IPS-18c (cell line): ENCODE data around the gene C17orf107.
"Not testable (repeated sequence)": the region's sequence is repeated elsewhere in the genome, so short reads cannot be mapped to it uniquely, and the experiment has no call there.

Experiments used
- H3K4me3 ChIP-seq: 2 replicates; pipeline ENCODE4 v1.7.0; 2013; ENCODE audit warnings: low read depth, mild to moderate bottlenecking, low read length, moderate library complexity; ENCODE audit not compliant: insufficient read depth
- H3K9me3 ChIP-seq: one replicate; pipeline ENCODE4 v1.6.1; 2013; ENCODE audit warnings: mild to moderate bottlenecking, low read length, moderate library complexity; ENCODE audit not compliant: control insufficient read depth, insufficient read depth

C17orf107 gene

DNA sequence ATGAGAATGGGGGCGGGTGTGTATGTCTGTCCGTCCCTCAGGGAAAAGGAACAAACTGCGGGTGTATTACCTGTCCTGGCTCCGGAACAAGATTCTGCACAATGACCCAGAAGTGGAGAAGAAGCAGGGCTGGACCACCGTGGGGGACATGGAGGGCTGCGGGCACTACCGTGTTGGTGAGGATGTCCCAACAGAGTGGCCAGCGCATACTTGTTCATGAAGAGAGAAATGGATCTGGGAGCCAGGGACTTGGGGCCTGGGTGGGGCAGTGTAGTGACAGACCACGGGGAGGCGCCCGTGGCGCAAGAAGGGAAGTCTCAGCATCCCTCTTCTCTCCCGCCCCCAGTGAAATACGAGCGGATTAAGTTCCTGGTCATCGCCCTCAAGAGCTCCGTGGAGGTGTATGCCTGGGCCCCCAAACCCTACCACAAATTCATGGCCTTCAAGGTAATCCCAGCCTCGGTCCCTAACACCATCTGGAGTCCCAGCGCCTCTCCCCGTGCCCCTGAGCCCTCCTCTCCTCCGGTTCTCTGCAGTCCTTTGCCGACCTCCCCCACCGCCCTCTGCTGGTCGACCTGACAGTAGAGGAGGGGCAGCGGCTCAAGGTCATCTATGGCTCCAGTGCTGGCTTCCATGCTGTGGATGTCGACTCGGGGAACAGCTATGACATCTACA, 3.5 kb upstream of the C17orf107 start:
- no peaks in the 10 kb centered on the region for H3K9me3 ChIP-seq
- no peak overlapping the region for H3K4me3 ChIP-seq

DNA sequence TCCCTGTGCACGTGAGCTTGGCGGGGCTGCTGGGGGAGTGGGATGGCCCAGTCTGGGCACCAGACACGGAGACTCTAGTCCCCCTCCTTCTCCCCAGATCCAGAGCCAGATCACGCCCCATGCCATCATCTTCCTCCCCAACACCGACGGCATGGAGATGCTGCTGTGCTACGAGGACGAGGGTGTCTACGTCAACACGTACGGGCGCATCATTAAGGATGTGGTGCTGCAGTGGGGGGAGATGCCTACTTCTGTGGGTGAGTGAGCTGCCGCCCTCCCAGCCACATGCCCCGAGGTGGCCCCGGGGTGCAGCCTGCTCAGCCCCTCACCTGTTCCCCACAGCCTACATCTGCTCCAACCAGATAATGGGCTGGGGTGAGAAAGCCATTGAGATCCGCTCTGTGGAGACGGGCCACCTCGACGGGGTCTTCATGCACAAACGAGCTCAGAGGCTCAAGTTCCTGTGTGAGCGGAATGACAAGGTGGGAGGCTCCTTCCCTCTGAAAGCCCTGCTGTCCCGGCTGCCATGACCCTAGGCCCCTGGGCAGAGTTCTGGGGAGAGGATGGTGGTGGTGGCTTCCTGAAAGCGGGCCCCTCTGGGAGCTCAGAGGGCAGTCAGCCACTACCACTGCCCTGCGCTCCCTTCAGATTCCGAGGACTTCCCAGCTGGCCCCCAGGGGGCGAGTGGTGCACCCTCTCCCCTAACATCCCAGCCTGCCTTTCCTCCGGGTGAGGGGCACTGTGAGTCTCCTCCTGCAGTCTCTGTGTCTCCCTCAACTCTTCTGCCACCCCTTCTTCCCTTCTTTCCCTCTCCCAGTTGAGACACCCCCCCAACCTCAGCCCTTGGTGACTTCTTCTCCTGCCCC, 2.8 kb upstream of the C17orf107 start:
- no peaks in the 10 kb centered on the region for H3K9me3 ChIP-seq
- H3K4me3 ChIP-seq = no peak overlapping the region

DNA sequence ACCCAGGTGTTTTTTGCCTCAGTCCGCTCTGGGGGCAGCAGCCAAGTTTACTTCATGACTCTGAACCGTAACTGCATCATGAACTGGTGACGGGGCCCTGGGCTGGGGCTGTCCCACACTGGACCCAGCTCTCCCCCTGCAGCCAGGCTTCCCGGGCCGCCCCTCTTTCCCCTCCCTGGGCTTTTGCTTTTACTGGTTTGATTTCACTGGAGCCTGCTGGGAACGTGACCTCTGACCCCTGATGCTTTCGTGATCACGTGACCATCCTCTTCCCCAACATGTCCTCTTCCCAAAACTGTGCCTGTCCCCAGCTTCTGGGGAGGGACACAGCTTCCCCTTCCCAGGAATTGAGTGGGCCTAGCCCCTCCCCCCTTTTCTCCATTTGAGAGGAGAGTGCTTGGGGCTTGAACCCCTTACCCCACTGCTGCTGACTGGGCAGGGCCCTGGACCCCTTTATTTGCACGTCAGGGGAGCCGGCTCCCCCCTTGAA, 2.1 kb upstream of the C17orf107 start:
- Histone ChIP-seq H3K9me3 (no peaks in the 10 kb centered on the region), H3K4me3 (no peak overlapping the region)

DNA sequence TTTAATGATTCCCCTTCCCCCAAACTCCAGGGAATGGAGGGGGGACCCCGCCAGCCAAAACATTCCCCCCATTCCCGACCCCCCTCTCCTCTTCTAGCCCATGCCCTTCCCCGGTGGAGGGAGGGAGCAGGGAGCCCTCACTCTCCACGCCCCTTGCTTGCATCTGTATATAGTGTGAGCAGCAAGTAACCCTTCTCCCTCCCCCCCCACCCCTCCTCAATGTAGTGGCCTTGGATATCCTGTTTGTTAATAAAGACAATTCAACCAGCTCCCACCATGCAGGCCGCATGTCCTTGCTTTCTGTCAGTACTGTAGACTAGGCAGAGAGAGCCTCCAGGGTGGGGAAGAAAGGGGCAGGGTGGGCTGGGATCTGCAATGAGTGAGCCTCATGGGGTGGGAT, 1.6 kb upstream of the C17orf107 start:
- no peaks in the 10 kb centered on the region for H3K9me3 ChIP-seq
- H3K4me3 ChIP-seq = no peak overlapping the region

DNA sequence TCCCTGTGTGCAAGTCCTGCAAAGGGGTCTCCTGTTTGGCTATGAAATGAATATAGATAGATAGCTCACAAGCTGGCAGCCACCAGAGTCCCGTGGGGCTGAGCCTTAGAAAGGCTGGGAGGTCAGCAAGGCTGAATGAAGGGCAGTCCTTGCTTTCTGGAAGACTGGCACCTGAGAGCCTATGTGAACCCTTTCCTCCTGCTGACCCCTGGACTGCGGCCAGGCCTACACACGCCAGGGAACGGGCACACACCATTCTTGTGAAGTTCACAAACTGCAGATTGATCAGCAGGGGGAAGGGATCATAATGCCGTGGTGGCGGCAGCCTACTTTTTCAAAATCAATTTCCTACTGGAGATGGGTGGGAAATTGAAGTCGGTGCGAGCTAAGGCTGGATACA, 985 bp upstream of the C17orf107 start:
- H3K4me3 ChIP-seq = no peak overlapping the region

DNA sequence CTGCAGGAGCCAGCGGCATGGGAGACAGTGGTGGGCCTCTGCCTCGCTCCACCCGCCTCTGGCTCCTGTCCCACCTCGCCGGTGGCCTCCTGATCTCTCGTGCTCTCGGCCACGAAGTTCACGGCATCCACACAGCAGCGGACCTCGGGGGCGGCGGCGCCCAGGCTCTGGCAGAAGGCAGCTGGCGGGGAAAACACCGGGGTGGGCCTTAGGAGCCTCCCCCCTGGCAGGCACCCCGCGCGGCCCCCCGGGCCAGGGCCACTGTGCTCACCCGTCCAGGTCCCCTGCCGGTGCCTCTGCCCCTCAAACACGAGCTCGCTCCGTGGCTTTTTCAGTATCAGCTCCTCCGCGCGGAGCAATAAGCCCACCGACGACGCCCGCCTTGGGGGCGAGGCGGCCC, 409 bp upstream of the C17orf107 start:
- Histone ChIP-seq H3K9me3 (no peaks in the 10 kb centered on the region), H3K4me3 (peak overlapping the region; percentile 52)

More for the DNA sequence above, 985 bp upstream of the C17orf107 start:
- no peaks in the 10 kb centered on the region for H3K9me3 ChIP-seq

DNA sequence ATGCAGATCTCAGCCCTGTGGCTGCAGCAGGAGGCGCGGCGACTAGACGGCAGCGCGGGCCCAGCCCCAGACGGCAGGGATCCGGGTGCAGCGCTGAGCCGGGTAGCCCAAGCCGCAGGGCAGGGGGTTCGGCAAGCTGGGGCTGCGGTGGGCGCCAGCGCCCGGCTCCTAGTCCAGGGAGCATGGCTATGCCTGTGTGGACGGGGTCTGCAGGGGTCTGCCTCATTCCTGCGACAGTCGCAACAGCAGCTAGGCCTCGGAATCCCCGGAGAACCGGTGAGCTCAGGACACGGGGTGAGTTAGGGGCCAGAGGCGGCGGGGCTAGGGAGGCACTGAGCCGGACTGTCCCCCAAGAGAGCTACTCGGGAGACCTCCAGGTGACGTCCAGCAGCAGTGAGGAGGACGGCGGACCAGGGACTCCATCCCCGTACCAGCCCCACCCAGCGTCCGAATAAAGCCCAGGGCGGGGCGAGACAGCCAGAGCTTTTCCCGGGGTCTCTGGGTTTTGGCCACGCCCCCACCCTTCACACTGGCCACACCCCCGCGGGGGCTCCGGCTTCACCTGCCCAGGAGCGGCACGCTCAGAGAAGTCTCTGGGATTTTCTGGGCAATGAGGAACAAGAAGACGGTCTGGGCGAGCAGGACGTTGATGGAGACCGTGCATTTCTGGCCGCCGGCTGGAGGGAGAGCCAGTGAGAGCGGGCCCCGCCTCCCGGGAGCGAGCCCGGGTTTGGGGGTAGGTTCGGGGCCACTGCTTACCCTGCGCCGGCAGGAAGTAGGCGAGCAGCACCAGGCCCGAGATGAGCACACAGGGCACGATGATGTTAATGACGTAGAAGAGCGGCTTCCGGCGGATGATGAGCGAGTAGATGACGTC, 1.1 kb downstream of the C17orf107 start:
- H3K9me3 ChIP-seq = no peaks in the 10 kb centered on the region
- H3K4me3 ChIP-seq = peak overlapping the region; percentile 52; the same call in 1 of the 2 replicates

DNA sequence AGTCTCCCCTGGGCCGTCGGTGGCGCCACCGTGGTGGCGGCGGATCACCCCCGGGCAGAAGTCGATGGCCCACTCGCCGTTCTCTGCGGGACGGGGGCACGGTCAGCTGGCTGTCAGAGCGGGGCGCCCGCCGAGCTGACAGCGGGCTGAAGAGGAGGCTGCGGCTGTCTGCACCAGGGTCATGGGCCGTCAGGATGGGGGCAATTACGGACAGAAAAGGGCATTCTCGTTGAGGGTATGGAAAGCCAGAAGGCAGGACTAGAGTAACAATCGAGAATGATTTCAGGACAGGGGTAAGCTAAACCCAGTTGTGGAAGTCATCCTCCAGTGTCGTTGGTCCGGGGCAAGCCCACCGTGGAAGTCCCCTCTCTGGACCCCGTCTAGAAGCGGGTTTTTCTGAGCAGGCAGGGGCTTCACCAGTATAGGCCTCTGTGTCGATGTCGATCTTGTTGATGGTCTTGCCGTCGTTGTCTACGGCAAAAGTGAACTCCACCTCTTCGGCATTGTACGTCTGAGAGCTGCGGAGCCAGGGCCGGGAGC, 1.8 kb downstream of the C17orf107 start:
- Histone ChIP-seq H3K4me3 (no peak overlapping the region), H3K9me3 (no peaks in the 10 kb centered on the region)

DNA sequence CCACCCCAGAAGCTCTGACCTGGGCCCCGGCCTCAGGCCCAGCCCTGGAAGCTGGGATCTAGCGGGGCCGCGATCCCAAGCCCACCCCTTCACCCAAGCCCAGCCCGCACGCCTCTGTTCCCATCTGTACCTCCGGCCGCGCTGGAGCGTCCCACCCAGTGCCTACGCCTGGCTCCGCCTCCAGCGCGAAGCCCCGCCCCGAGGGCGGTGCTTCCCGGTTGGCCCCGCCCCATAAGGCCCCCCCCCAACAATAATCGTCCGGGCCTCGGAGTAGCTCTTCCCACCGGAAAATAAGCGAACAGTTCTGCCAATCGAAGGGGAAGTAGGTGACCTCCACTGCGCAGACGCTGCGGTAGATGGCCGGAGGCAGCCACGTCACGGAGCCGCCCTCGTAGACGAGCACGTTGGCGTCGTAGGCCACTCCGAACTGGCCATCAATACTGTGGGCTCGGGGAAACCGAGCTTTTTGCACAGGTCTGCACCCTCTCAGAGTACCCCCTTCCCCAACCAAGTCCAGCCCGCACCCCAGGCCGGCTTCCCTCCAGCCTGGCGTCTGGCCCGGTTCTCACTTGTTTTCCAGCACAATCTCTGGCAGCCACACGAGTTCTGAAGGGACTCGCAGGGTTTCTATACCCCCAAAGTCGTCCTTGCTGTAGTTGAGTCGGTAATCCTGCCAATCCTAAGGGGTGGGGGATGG, 2.5 kb downstream of the C17orf107 start:
- Histone ChIP-seq H3K9me3 (no peaks in the 10 kb centered on the region), H3K4me3 (no peak overlapping the region)

DNA sequence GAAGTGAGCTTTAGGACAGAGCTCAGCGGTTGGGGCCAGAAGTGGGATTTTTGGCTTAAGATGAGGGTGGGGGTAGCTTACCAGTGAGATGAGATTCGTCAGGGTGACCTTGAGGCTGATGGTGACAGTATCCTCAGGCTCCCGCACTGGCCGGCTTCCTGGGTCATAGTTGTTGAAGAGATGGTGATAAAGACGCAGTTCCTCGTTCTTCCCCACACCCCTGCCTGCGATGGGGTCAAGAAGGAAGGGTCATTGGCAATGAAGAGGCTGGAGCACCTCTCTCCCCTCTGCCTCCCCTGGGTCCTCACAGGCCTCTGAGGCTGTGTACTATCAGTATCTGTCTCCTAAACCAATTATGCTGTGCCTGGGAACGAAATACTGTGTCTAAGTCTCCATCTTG, 3.2 kb downstream of the C17orf107 start:
- H3K9me3 ChIP-seq = no peaks in the 10 kb centered on the region
- no peak overlapping the region for H3K4me3 ChIP-seq

DNA sequence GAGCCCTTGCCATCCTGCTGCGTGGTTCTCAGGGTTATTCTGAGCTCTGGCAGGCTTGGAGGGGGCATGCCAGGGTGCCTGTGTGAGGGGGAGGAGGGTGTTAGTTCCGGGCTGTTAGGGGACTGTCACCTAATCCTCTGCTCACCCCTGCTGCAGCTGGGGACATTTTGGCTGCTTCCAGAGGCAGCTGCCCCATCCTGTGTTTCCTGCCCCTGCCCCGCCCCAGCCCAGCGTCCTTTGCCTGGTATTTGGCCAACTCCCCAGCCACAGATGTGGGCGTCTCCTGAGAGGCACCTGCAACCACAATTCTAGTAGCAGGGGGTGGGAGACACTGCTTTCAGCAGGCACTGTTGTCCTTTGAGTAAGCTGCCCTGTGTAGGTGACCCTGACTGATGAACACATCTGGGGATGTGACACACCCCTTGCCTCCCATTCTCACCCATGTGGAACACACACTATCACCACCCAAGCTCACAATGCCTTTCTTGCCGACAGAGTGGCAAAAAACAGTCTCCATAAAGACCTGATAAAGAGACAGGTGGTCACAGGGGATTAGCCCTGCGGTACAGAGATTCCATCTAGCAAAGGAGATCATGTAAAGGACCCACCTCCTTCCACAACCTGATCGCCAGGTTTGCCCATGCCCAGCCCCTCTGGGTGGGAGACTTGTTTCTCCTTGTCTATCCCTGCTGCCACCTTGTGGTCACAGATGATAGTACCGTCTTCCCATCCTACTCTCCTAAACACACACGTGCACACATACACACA, 3.9 kb downstream of the C17orf107 start, which contains the start of gene CHRNE:
CHRNE (minus strand) TSS at position 48 of the 768 bp plus-strand sequence; CDS start at position 13, 35 bp downstream.
- H3K9me3 ChIP-seq = no peaks in the 10 kb centered on the region
- no peak within 1 kb of the TSS for H3K4me3 ChIP-seq

DNA sequence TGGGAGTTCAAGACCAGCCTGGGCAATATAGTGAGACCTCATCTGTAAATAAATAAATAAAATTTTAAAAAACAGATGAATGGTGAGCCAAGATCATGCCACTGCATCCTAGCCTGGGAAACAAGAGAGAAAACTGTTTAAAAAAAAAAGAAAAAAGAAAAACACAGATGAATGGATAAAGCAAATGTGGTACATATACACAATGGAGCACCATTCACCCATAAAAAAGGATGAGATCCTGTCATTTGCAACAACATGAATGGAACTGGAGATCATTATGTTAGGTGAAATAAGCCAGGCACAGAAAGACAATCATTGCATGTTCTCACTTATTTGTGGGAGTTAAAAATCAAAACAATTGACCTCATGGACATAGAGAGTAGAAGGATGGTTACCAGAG, 7.3 kb downstream of the C17orf107 start:
- not testable (repeated sequence) for H3K9me3 ChIP-seq, H3K4me3 ChIP-seq

DNA sequence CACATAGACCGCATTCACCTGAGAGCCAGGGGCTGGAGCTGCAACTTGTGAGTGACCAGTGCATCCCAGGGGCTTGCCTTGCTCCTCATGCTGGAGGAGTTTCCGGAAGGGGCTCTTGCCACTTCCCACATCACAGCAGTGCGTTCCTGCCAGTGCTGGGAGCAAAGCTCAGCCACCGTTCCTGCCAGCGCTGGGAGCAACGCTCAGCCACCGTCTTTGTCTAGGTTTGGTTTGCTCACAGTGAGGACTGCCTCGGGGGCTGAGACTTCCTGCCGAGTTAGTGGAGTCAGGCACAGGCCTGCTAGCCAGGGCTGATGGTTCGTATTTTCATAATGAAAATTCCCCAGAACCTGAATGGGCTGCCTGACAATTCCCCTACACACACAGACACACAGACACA, 9.0 kb downstream of the C17orf107 start:
- H3K4me3 ChIP-seq = no peak overlapping the region
- H3K9me3 ChIP-seq = no peaks in the 10 kb centered on the region

DNA sequence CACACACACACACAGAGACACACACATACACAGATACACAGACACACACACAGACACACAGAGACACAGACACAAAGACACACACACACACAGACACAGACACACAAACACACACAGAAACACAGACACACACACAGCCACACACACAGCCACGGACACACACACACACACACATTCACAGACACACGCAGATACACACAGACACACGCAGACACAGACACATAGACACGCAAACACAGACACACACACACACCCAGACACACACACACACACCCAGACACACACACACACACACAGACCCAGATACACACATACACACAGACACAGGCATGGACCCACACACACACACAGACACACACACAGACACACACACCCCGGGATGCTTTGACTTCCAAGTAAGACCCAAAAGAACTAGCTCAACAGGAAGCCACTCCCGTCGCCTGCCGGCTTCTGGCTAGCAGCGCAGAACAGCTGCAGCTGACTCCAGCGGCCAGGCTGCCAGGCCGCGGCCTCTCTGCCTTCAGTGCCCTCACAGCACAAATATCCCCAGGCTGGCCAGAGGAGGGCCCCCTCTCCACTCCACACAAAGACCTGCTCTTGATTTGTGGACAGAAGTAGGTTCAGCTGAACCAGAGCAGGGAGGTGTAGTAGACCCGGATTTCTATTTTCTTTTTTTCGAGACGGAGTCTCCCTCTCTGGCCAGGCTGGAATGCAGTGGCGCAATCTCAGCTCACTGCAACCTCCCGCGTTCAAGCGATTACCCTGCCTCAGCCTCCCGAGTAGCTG, 9.6 kb downstream of the C17orf107 start:
- H3K4me3 ChIP-seq = no peak overlapping the region
- no peaks in the 10 kb centered on the region for H3K9me3 ChIP-seq

DNA sequence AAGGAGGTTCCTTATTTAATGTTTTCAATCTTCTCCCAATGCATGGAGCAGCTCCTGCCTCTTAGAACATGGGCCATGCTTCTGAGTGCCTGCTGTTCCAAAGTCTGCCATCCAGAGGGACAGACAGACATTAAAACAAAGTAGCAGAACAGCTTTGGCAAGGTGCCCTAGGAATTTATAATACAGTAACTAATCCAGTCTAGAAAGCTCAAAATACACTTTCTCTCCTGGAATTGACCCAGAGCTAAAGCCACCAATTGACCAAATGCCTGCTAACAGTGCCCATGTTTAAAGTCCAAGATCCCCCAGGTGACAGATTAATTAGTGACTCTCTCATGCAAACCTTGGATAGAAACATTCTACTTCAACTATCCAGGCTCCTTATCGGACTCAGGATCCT, 14.7 kb downstream of the C17orf107 start:
- Histone ChIP-seq H3K4me3 (no peak overlapping the region), H3K9me3 (no peaks in the 10 kb centered on the region)
